SHP77 treated with DMSO at 0.1 percent for 48 hours (cell line): ENCODE results near the gene VAMP5.
"Not testable (repeated sequence)": the region's sequence is repeated elsewhere in the genome, so short reads cannot be mapped to it uniquely, and the experiment has no call there.

Experiments
- DNase-seq: peaks from one replicate; lab custom pipeline; 2025; lab: John Stamatoyannopoulos, UW

Gene VAMP5

GRCh38 chr2:85550486-85550885 is 33.7 kb upstream of the VAMP5 start:
- no peak for DNase-seq

- DNase-seq: peak; percentile 20
Observed at GRCh38 chr2:85551698-85552678, 32.2 kb upstream of the VAMP5 start.

- DNase-seq: no peak
Observed at GRCh38 chr2:85553184-85553583, 31.0 kb upstream of the VAMP5 start.

GRCh38 chr2:85554980-85555612 is 29.1 kb upstream of the VAMP5 start:
- DNase-seq: no peak

DNA sequence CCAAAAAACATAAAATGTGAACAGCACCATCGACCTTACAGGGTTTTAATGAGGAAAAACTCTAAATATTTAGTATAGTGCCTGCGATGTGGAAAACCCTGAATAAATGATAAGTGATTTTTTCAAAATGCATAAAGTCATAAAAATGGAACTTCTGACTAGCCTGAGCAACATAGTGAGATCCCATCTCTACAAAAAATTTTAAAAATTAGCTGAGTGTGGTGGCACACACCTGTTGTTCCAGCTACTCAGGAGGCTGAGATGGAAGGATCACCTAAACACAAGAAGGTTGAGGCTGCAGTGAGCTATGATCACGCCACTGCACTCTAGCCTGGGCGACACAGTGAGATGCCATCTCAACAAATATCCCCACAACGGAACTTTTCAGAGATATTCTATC is 27.1 kb upstream of the VAMP5 start:
- DNase-seq: no peak

- no peak for DNase-seq
Observed at GRCh38 chr2:85558160-85558559, 26.1 kb upstream of the VAMP5 start.

DNA sequence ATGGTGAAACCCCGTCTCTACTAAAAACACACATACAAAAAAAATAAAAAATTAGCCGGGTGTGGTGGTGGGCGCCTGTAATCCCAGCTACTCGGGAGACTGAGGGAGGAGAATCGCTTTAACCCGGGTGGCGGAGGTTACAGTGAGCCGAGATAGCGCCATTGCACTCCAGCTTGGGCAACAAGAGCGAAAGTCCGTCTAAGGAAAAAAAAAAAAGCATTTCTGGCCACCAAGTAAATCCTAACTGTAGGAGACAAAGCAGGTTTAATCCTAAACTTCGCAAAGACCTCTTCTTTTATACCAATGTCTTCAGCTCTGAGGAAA is 23.9 kb upstream of the VAMP5 start:
- DNase-seq: not testable (repeated sequence)

GRCh38 chr2:85560812-85561279 is 23.4 kb upstream of the VAMP5 start:
- no peak for DNase-seq

DNA sequence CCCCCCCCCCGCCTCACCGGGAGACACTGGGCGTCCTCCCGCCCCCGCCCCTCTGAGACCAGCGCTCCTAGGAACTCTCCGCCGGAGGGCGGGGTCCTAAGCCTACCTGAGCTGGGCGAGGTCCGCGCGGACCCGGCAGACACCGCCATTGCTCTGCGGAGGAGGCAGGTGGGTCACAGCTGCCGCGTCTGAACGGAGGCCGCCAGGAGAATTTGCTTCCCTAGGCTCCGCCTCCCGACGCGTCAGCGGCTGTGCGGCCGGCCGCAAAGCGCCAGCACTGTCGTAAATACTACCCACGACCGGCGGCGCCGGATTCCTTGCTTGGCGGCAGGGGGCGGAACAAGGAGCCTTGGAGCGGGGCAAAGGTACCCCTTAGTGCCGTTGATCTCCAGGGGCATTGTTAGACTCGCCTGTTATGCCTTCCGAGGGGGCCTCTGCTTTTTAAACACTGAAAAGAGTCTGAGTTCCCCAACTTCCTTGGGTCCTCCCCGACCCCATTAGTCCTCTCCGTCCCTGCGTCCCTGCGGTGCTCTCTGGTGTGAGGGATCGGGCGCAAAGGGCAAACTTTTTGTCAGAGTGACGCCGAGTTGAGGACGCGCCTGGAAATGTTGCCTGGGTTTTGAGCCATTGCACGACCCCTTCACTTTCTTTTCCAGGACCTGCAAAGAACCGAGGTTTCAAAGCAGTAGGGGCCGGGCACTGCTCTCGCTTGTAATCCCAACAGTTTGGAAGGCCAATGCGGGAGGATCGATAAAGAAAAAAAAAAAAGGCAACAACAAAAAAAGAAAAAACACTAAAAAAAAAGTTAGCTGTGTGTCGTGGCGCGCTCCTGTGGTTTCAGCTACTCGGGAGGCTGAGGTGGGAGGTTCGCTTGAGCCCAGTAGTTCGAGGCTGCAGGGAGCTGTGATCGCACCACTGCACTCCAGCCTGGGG is 22.7 kb upstream of the VAMP5 start, which contains the start of gene GGCX:
GGCX (minus strand) TSS at position 214 of the 933 bp plus-strand sequence; CDS start at position 149, 65 bp downstream.
- DNase-seq: peak; percentile 82

- no peak for DNase-seq
Observed at GRCh38 chr2:85564144-85564563, 20.1 kb upstream of the VAMP5 start.

GRCh38 chr2:85566265-85566664 is 18.0 kb upstream of the VAMP5 start:
- DNase-seq: no peak

DNA sequence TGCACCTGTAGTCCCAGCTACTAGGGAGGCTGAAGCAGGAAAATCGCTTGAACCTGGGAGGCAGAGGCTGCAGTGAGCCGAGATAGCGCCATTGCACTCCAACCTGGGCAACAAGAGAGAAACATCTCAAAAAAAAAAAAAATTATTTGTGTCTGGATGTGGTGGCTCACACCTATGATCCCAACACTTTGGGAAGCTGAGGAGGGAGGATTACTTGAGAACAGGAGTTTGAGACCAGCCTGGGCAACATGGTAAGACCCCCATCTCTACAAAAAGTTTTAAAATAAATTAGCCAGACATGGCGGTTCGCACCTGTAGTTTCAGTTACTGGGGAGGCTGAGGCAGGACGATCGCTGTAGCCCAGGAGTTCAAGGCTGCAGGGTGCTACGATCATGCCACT is 8.5 kb upstream of the VAMP5 start:
- no peak for DNase-seq

DNA sequence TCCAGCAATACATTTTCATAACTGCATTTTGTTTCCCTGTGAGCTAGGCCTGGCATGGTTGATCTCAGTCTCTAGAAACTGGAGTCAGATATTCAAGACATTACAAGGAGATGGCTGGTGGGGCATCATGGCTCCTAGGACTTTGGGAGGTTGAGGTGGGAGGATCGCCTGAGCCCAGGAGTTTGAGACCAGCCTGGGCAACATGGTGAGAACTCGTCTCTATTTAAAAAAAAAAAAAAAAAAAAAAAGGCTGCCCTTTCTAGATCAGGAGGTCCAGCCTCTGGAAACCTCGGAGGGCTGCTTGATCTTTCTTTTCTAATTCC is 7.2 kb upstream of the VAMP5 start:
- no peak for DNase-seq

GRCh38 chr2:85577386-85578242 is 6.6 kb upstream of the VAMP5 start, which contains the start of gene VAMP8:
TSS of gene VAMP8 (plus strand) at chr2:85577586. CDS start at chr2:85577647, 61 bp downstream.
- DNase-seq: no peak

GRCh38 chr2:85578243-85579180 is 5.7 kb upstream of the VAMP5 start:
- no peak for DNase-seq

DNA sequence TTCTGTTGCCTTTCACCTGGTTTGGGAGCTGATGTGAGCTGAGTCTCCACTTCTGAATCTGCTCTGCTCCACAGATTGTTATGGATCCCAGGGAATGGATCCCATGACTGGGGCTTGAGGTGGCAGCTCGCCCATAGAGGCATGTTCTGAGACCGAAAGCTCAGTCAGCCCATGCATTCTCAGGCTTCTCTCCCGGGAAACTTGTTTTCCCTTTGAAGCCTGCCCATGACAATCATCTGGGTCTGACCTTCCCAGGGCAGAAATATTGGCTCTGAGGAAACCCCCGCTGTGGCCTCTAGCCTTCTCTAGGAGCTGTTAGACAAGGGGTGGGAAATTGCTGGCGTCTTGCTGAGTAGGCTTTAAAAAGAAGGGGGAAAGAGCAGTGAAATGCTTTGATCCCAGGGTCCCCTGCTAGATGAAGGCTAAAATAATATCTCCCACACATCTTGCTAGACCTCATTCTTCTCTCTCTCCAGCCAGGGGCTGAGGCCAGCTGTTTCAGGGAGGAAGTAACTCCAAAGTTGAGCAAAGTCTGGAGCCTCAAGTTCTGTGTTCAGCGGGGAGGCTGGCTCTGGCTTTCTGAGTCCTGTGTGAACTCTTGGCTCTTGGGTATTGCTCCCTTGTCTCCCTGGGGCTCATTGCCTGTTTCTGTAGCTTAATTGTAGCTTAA is 4.8 kb upstream of the VAMP5 start:
- no peak for DNase-seq

GRCh38 chr2:85580206-85580605 is 4.0 kb upstream of the VAMP5 start:
- no peak for DNase-seq

GRCh38 chr2:85582492-85582891 is 1.7 kb upstream of the VAMP5 start:
- DNase-seq: no peak

GRCh38 chr2:85583667-85584353 is 421 bp upstream of the VAMP5 start:
- DNase-seq: no peak
